Measurements from ENCODE around the gene MIAT. TPM values are rescaled to one million over a fixed set of nuclear protein-coding genes. Genes with fewer than 3 reads are reported as not detected.

MIAT gene
- total and polyA plus RNA-seq, 2 donors (not counting 3 experiments of a cell fraction or from before 2014, with no cell fraction given) = 0.03 to 0.80 TPM

GRCh38 chr22:26677217-26677616 lies 19.8 kb downstream of the MIAT start:
- no peaks in the 10 kb centered on the region for H4K20me1 ChIP-seq (replicated peaks; ENCODE audit: control insufficient read depth, extremely low read depth, insufficient read depth, low read length)
- H3K27me3 ChIP-seq (ENCODE audit: control insufficient read depth in 2 of 2, insufficient read depth in 2 of 2, low read length in 2 of 2) = no peaks in the 10 kb centered on the region
- dilution Hi-C loops (cut with MboI; ENCODE audit: extremely low pct_ligation_motif_present, low sequenced_read_pairs) = no loop called here
- H3K9me3 ChIP-seq (replicated peaks; ENCODE audit: control insufficient read depth, insufficient read depth, low read length) = no peaks in the 10 kb centered on the region
- TF ChIP-seq POLR2A (IDR thresholded peaks at IDR 0.05; ENCODE audit: low read depth, low read length) (no peak), GATA2 (IDR thresholded peaks at IDR 0.05; ENCODE audit: insufficient read depth, insufficient read length, low read depth, low read length) (no peak), POLR2AphosphoS5 (IDR thresholded peaks at IDR 0.05; ENCODE audit: insufficient read depth, low read depth, low read length) (no peak), JUN (IDR thresholded peaks at IDR 0.05; ENCODE audit: borderline replicate concordance, insufficient read depth, insufficient read length, low read depth) (no peak), MYC (IDR thresholded peaks at IDR 0.05; ENCODE audit: low read depth, low read length) (no peak), CTCF (IDR thresholded peaks at IDR 0.05; ENCODE audit: extremely low read depth in 1 of 2, insufficient read depth in 1 of 2, low read depth in 1 of 2, low read length in 2 of 2) (no peak), EZH2 (IDR thresholded peaks at IDR 0.05; ENCODE audit: borderline replicate concordance, low read depth, low read length, severe bottlenecking) (no peak), MAX (IDR thresholded peaks at IDR 0.05; ENCODE audit: insufficient read depth, insufficient read length) (no peak), FOS (IDR thresholded peaks at IDR 0.05; ENCODE audit: borderline replicate concordance, insufficient read depth, low read length) (no peak)
- no peaks in the 10 kb centered on the region for H3K36me3 ChIP-seq (ENCODE audit: control insufficient read depth in 2 of 2, extremely low read depth in 1 of 2, insufficient read depth in 2 of 2, low read length in 2 of 2)
- ChIA-PET CTCF (no interaction called here), POLR2A (no interaction called here)
- H3K4me3 ChIP-seq (replicated peaks in 1 of 3; ENCODE audit: insufficient read depth in 1 of 3, low read depth in 1 of 3, low read length in 3 of 3) = no peak overlapping the region
- DNase-seq (ENCODE audit: low read depth, low spot score) (no peak), FAIRE-seq (no peak)
- H3K4me1 ChIP-seq (ENCODE audit: control insufficient read depth, extremely low read depth, insufficient read depth, low read length) = peaks cover 28% of the 10 kb centered on the region
- peaks cover 17% of the 10 kb centered on the region for H3K79me2 ChIP-seq (ENCODE audit: control insufficient read depth, insufficient read depth, low read length)
- H3K4me2 ChIP-seq (ENCODE audit: insufficient read depth, low read length) = no peak overlapping the region
- intact Hi-C loops (cut with micrococcal nuclease) = loop anchor here (5.0 to 10.0 kb wide), 3 partner anchors 160 to 748 kb away; no protein-coding TSS in a partner anchor
- H3K9me1 ChIP-seq (replicated peaks; ENCODE audit: control insufficient read depth, extremely low read depth, insufficient read depth, low read length) = no peaks in the 10 kb centered on the region
- H2AFZ ChIP-seq (ENCODE audit: low read depth, low read length) = no peak overlapping the region
- H3K9ac ChIP-seq (replicated peaks; ENCODE audit: extremely low read depth, insufficient read depth, low read length) = no peak overlapping the region
- no peak overlapping the region for H3K27ac ChIP-seq (ENCODE audit: insufficient read depth, low read depth, low read length)
- no TSS peak for BruUV-seq (replicated peaks)
